GM19372 (cell line): ENCODE data around the gene DMAC1.
A peak's percentile ranks its signal among the peaks of the same experiment; 100 is the strongest.

ENCODE experiments used
- ATAC-seq: cut with Tn5 transposase; IDR thresholded peaks from one replicate; pipeline ENCODE4 v1.9.1; 2021; ENCODE audit warnings: mild to moderate bottlenecking, low read depth, moderate library complexity; ENCODE audit not compliant: unreplicated experiment

Gene DMAC1

GRCh38 chr9:7784472-7784871 is 15.1 kb downstream of the DMAC1 start:
- no peak for ATAC-seq

- no peak for ATAC-seq
Measured at GRCh38 chr9:7783635-7784063, 15.9 kb downstream of the DMAC1 start.

GRCh38 chr9:7782400-7783120 is 17.0 kb downstream of the DMAC1 start:
- ATAC-seq: no peak

- ATAC-seq: no peak
Measured at GRCh38 chr9:7780261-7780988, 19.2 kb downstream of the DMAC1 start.

- no peak for ATAC-seq
Measured at GRCh38 chr9:7778851-7779600, 20.6 kb downstream of the DMAC1 start.

GRCh38 chr9:7777771-7778170 is 21.8 kb downstream of the DMAC1 start:
- no peak for ATAC-seq

GRCh38 chr9:7770111-7770510 is 29.5 kb downstream of the DMAC1 start:
- ATAC-seq: no peak

- no peak for ATAC-seq
Measured at GRCh38 chr9:7762600-7762999, 37.0 kb downstream of the DMAC1 start.

GRCh38 chr9:7760014-7760415 is 39.6 kb downstream of the DMAC1 start:
- ATAC-seq: no peak

- ATAC-seq: peak; percentile 96
Measured at GRCh38 chr9:7756088-7756487, 43.5 kb downstream of the DMAC1 start.

- ATAC-seq: no peak
Measured at GRCh38 chr9:7752481-7752880, 47.1 kb downstream of the DMAC1 start.
